ENCODE measurements around the gene ZNF124.
"Not testable (repeated sequence)": the region's sequence is repeated elsewhere in the genome, so short reads cannot be mapped to it uniquely, and the experiment has no call there.

ZNF124 gene

DNA sequence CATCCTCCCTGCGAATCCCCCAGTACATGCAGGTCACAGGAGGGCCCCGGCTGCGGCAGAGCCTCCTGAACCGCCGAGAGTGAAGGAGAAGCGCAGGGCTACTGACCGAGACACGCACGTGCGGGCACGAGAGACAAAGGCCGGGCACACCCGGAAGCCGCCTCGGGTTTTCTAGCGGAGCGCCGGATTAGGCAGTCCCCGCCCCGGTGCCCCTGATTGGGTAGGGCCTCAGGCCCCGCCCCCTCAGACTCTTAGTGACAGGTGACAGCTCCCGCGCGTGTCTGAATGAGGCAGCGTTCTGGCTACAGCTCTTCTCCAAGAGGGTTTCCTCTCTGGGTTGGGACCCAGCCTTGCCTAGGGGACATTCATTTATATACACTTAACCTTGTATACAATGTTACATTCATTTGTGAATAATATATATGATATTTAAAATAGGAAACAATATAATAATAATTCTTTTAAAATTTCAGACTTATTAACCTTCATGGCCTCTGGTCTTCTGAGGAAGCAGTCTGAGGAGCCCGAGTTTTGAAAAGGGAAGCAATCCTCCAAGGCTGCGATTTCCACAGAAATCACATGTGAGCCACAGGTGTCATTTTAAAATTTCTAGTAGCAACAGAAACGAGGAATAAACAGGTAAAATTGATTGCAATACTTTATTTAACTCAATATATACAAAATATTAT, at the start of gene ZNF124:
Gene ZNF124, minus strand, starts transcription at position 146 of the 689 bp plus-strand sequence. Its CDS starts 143 bp downstream, at position 3.
- DNase-seq, result not testable (repeated sequence)

DNA sequence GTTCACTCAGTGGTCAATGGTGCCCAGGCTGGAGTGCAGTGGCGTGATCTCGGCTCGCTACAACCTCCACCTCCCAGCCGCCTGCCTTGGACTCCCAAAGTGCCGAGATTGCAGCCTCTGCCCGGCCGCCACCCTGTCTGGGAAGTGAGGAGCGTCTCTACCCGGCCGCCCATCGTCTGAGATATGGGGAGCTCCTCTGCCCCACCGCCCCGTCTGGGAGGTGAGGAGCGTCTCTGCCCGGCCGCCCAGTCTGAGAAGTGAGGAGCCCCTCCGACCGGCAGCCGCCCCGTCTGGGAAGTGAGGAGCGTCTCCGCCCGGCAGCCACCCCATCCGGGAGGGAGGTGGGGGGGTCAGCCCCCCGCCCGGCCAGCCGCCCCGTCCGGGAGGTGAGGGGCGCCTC, 48.5 kb upstream of the ZNF124 start:
- not testable (repeated sequence) for DNase-seq

DNA sequence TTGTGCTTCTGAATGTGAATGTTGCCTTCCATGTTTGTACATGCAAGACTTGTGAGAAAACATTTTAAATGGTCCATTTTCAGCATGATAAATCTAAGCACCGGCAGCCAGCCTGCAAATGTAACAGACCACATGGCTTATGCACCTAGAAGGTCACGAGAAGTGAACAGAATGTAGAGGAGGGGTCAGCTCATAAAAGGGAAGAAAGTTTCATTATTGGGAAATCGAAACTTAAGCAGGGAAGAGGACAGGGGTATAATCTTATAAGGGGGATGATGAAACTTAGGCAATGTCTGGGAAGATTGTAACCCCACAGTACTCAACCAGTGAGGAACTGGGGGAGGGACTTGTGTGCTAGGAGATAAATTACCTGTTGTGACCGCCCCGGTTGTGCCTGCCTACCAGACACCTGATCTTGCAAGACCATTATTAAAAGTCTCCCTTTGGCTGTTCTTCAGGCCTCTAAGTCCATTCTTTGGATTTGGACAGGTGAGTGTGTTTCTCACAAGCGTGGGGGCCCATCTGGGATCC, 46.4 kb upstream of the ZNF124 start:
- no peak for DNase-seq

DNA sequence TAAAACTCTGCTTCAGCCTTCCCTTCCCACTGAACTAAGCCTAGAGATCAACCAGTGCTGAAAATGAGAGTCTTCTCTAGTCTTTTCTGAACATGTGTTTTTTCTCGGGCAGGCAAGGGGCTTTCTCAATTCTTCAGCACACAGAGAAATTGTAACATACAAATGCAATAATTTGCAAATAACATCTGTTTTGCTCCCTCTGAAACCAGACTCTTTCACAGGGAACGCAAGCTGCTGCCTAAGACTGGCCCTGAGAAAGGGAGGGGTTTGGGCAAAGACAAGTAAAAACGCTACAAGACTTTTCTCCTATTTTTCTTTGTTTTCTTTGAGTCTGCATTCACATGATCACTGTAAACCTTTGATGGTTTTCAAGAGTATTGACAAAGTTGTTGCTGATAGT, 44.4 kb upstream of the ZNF124 start:
- no peak for DNase-seq

DNA sequence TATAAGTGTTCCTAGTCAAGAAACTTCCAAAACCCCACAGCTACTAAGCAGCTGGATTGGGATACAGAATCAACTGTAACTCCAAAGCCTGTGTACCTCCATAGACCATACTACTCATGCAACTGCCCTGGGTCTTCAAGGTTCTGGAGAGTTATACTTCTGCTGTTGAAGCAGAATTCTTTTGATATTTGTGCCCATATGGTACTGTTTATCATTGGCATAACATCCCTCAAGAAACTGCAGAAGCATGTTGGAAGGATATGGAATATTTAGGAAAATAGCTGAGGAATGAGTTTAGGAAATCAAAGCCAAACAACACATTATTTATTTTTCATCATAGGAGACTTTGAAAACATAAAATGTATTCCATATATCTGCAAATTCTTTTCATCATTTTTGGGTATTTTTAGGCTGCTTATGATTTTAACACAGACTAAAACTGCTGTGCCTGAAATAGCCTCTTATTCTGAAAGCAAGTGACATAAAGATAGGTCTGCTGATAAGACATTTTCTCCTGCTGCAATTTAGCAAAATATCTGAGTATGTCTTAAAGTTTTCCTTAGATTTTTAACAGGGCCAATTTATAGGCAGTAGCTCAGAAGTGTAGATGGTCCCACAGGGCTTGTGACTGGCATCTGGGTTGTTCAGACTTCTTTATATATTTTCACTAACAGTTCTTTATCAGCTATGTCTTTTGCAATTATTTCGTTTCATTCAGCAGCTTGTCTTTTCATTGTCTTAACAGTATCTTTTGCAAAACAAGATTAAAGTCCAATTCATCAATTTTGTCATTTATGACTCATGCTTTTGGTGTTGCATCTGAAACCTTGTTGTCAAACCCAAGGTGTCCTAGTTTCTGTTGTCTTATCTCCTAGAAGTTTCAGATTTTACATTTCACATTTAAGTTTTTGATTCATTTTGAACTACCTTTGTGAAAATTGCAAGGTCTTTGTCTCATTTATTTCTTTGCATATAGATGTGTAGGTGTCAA, 41.1 kb upstream of the ZNF124 start:
- DNase-seq, result no peak

DNA sequence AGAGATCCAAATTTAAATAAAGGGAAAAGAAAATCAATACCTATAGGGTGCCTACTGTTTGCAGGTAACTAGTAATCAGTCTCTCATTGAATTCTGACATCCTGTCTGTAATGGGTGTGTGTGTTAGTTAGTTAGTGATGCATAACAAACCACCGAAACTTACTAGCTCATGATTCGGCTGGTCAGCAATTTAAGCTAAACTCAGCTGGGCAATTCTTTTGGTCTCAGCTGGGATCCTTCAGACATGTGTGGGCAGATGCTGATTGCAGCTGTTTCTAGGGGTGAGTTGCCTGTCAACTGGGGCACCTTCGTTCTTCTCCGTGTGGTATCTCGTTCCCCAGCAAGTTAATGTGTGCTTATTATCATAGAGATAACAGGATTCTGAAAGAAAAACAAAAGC, 40.2 kb upstream of the ZNF124 start:
- no peak for DNase-seq

DNA sequence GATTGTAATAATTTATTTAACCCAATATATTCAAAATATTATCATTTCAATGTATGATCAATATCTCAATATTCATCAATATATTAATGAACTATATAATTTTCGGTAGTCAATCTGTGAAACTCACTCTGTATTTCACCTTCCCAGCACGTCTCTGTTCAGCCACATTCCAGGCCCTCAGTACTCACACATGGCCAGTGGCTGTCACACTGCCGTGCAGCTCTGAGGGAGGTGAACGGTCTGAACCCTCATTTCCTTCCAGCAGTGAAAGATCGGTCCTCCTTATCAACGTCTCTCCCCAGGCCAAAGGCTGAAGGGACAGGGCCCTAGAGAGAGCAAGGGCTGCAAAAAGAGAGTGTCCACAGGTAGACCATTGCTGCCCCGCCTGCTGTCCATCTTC, 39.5 kb upstream of the ZNF124 start:
- no peak for DNase-seq

DNA sequence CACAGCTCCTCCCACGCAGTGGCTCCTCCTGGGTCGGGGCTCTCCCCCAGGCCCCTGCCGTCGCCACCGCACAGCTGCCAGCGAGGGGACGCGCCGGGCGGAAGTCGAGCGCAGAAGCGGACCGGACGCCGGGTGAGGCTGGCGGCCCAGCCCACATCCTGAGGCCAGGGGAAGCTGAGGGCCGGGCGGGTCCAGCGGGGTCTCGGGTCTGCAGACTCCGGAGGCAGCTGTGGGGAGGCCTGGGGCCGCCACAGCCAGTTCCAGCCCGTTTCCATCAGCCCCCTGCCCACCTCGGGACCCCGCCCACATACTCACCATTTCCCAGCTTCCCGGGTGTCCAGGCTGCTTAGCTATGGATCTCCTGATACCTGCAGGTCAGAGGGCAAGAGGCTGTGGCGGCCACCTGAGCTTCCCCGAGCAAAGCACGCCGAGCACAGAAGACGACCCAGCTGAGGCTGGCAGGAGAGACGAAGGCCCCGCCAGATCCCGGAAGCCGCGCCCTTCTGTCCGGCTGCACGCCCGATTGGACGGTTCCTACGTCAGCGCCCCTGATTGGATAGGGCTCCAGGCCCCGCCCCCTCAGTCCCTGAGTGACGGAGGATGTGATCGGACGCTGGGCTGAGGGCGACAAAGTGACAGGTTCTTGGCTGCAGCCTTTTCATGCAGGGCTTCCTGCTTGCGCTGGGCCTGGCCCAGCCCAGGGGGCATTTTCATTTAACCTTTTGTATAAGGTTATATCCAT, 38.7 kb upstream of the ZNF124 start:
- DNase-seq, result peak; percentile 97

DNA sequence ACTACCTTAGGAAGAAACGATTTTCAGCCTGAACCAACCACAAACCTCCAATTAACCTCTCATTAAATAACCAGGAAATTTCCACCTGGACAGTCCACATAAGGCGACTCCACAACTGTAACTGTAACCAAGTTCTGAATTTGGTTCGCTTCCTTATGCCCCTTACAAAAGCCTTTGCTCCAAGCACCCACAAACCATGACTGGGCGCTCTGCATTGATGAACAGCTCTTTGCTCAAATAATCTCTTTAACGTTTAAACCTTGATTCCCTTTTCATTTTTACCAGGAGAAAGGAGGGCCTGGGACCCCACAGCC, 38.2 kb upstream of the ZNF124 start:
- no peak for DNase-seq

DNA sequence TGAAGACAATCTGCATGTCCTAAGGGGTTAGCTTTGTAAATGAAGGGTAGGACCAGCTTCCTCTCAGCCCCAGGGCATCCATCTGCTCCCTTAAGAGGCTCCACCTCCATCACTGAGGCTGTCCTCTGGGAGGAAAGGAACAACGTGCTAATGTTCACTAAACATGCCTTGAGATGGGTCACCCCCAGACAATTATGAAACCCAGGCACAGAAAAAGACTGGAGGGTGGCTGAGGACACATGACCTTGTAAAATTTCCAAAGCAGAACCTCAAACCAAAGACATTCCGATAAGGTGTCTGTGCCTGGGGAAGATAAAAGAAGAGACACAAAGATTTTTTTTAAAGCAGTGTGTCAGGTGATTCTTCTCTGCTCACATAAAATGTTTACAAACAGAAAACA, 37.6 kb upstream of the ZNF124 start:
- no peak for DNase-seq

DNA sequence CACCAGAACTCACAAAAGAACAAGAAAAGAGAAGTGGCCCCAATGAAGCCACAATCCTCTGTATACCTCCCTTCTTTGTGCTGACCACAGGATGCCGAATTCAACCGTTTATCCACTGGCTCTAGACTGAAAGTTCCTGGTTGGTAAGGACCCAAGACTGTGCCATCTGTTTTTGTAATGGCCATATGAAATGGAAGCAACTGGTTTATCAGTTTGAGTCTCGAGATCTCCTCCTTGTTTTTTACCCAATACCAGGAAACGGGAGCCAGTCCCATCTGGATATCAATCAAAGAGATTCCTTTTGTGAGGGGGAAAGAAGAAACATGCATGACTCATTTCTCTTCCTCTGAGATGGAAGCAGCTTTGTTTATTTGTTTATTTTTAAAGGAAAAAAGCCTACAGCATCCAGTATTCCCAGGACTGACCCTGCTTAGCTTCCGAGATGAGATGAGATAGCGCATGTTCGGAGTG, 32.4 kb upstream of the ZNF124 start:
- DNase-seq, result no peak

DNA sequence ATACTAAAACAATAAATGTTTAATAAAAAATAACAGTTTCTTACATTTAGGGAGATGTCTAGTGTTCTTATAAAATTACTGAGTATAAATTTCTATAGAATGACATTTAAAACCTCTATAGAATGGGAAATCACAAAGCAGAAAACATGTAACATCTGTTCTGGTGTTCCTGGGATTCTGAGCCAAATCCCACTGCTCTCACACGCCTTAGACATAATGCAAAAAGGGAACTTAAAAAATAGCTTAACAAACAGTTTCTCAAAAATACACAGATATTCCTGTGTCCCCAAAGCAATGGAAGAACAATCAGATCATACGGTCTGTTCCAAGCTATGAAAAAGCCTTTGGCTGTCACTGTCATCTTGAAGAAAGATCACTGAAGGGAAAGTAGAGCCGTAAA, 27.0 kb upstream of the ZNF124 start:
- DNase-seq, result no peak

DNA sequence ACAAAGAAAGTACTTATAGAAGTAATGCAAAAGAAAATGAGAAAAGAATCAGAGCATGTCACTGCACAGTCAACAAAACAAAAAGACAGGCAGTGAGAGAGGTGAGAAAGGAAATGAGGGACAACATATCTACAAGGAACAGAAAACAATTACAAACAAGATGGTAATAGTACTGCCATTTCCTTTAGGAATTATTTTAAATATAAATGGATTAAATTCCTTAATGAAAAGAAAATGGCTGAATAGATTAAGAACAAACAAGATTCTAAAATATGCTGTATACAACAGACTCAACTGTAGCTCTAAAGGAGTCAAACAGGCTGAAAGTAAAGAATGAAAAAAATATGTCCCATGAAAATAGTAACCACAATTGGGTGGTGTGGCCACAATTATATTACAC, 22.1 kb upstream of the ZNF124 start:
- DNase-seq, result no peak

DNA sequence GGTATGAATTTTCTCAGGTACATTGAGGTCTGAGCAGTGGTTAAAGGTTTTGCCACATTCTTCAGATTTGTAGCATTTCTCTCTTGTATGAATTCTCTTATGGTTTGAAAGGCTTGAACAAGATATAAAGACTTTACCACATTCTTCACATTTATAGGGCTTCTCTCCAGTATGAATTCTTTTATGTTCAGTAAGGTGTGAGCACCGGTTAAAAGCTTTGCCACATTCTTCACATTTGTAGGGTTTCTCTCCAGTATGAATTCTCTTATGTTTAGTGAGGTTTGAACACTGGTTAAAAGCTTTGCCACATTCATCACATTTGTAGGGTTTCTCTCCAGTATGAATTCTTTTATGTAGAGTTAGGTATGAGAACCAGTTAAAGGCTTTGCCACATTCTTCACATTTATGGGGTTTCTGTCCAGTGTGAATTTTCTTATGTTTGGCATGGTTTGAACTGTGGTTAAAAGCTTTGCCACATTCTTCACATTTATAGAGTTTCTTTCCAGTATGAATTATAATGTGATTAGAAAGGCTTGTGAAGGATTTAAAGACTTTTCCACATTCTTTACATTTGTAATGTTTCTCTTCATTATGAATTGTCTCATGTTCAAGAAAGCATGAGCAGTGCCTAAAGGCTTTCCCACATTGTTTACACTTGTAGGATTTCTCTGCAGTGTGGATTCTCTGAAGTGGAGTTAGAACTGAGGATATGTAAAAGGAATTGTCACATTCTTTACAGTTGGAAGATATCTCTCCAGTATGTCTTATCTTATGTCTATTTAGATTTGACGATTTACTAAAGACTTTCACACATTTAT, 18.4 kb upstream of the ZNF124 start:
- no peak for DNase-seq

DNA sequence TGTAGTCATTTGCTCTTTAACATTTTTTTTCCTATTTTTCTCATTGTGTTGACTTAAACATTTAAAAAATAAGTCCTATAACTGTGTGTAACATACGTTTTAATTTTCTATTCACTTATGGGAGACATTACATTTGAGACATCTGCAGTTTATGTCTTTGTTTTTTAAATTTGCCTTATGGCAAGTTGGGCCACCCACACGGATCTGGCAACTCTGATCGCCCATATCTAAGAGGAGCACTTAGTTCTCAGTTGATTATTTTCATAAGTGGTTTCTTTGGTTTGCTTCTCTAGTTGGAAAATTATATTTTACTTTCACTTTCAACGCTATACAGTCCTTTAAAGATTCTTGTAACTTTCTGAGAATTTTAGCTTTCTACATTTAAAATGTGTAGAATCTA, 13.8 kb upstream of the ZNF124 start:
- no peak for DNase-seq

DNA sequence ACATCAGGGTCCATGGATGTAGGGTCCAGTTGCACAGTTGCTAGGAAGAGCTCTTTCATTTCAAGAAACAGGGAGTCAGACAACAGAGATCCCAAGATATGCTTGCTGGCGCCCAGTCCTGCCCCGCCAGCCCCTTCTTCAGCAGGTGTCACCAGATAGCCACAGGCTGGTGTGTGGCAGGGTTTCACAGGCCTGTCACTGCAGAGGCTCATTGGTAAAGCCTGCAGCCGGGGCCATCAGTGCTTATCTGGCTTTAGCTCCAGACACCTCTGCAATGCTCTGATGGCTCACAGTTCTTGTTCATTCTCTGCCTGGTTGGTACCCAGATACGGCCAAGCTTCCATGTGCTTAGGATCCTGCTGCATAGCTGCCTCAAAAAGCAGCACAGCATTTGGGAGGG, 12.4 kb upstream of the ZNF124 start:
- DNase-seq, result no peak

DNA sequence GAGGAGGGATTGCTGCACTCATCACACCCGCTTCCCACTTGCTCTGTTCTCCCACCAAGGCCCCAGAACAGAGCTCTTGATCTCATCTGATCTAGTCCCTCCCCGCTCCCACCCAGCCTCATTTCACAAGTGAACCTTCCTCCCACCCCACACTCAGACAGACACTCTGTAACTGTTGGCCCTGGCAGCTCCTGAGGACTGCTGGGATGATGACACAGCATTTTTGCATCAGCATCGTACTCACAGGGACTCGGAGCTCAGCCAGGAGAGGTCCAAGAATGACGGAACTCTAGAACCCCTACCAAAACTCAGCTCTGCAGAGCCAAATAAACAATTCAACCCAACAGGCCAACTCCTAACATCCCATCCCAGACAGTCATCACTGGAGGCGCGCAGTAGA, 11.2 kb upstream of the ZNF124 start:
- DNase-seq, result no peak

DNA sequence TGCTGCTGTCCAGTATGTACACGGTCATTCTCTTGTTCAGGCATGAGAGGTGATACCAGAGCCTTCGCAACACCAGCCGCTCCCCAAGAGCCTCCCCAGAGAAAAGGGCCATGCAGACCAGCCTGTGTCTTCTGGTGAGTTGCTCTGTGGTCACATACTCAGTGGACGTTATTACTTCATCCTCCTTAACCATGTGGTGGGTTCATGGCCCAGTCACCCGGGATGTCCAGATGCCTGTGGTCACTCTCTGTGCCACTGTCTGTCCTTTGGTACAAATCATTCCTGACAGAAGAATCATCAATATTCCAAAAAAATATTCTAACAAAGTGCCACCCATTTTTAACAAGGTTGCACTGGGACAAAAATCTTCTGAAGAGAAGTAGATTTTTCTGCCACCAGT, 8.8 kb upstream of the ZNF124 start:
- DNase-seq, result no peak

DNA sequence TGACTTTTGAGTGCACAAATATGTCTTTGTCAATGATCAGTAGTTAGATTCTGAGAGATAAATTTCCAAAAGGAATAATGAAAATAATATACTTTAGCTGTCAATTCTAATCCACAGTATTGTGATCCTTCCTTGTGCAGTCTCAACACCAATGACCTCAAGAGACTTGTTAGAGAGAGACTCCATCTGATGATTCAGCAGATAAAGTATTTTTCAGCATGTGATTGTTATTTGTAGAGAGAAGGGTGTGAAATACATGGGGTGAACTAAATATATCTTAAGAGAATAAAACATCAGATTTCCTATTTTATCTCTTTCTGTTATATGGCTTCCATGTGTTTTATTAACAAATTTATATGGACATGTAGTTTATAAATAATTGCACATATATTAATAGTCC, 5.9 kb upstream of the ZNF124 start:
- DNase-seq, result no peak

DNA sequence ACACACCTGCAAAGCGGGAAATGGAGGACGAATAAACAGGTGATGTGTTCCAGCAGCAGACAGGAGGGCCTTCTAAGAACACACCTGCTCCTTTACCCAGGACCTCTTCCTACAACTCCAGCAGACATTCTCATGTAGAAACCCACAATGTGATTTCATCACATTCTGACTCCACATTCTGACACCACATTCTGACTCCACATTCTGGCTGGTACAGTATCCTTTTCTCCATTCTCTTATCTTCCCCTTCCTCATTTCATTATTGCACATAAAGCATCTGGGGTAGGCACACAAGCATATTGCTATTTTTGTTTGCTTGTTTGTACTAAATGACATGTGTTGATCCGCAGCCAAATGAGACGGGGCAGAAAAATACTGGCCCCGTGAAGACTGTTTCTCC, 3.6 kb upstream of the ZNF124 start:
- DNase-seq, result no peak

DNA sequence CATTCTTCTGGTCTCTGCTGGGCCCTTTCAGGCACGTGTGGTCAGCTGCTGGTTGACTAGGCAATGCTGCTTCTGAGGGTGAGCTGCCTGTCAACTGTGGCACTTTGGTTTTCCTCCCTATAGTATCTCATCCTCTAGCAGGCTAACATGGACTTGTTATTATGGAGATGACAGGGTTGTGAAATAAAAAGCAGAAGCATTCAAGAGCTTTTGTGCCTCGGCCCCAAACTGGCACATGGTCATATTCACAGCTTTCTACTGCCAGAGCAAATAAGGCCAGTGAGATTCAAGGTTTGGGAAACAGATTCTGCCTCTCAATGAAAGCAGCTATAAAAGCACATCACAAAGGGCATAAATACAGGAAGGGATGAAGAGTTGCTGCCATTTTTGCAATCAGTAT, 1.6 kb upstream of the ZNF124 start:
- DNase-seq, result no peak

DNA sequence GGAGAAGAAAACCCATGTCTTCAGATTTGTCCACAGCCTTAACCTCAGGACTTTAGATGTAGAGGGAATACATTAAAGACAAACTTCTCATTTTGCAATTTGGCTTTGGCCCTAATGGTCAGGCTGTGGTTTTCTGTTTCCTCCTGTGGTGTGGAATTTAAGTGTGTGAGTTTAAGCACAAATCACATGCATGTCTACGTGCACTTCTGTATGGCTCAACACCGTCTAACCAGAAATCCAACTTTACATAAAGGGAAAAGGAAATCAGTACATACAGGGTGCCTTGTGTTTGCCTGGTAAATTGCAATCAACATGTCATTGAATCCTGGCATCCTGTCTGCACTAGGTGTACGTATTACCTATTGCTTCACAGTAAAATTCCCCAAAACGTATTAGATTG, 1.2 kb upstream of the ZNF124 start:
- DNase-seq, result no peak

Measured in right forelimb (tissue), 1 donor.